SK-N-MC (cell line): ENCODE data around the gene CCL11.

Source experiments
- DNase-seq: peaks from one replicate; pipeline ENCODE4 v3.0.0-alpha.2; 2011; ENCODE audit warnings: low read depth, low spot score
- H3K27ac ChIP-seq: fragments of 200-600 bp; sonication (generic); 2 replicates; pipeline ENCODE4 v1.5.1; 2016; ENCODE audit warnings: mixed run types
- H3K36me3 ChIP-seq: fragments of 200-600 bp; sonication (generic); 2 replicates; pipeline ENCODE4 v1.6.1; 2017; ENCODE audit warnings: antibody characterized with exemption, low read length, mixed read lengths; ENCODE audit not compliant: insufficient read depth
- H3K4me3 ChIP-seq: fragments of 200-600 bp; sonication (generic); 2 replicates; pipeline ENCODE4 v1.5.1; 2016
- H3K9ac ChIP-seq: fragments of 200-600 bp; sonication (generic); 2 replicates; pipeline ENCODE4 v1.8.0; 2017; ENCODE audit warnings: mixed run types, mixed read lengths; ENCODE audit not compliant: insufficient read length
- H3K9me3 ChIP-seq: fragments of 200-600 bp; sonication (generic); 2 replicates; pipeline ENCODE4 v1.6.1; 2017; ENCODE audit warnings: low read depth, mild to moderate bottlenecking, antibody characterized with exemption, low read length, moderate library complexity, mixed read lengths
- EZH2 ChIP-seq: fragments of 200-600 bp; sonication (generic); IDR thresholded peaks from one replicate; pipeline ENCODE4 v1.6.1; 2017; ENCODE audit warnings: antibody characterized with exemption
- FOXP2 ChIP-seq: optimal IDR thresholded peaks from 2 replicates; pipeline ENCODE3; 2011; ENCODE audit warnings: mild to moderate bottlenecking, moderate library complexity; ENCODE audit not compliant: insufficient read depth; ENCODE audit errors: extremely low read length, control extremely low read depth
- POLR2AphosphoS5 ChIP-seq: IDR thresholded peaks from 2 replicates; pipeline ENCODE4 v1.6.1; 2012; ENCODE audit warnings: mild to moderate bottlenecking, low read depth, low read length, borderline replicate concordance

The CCL11 gene

DNA sequence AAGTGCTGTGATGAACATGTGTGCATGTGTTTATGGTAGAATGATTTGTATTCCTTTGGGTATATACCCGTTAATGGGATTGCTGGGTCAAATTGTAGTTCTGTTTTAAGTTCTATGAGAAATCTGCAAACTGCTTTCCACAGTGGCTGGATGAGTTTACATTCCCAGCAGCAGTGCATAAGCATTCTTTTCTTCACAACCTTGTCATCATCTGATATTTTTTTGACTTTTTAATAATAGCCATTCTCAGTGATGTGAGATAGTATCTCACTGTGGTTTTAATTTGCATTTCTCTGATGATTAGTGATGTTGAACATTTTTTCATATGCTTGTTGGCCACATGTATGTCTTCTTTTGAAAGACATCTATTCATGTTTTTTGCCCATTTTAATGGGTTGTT, 52.2 kb downstream of the CCL11 start:
- H3K4me3 ChIP-seq, result no peak overlapping the region
- H3K36me3 ChIP-seq, result no peaks in the 10 kb centered on the region
- H3K27ac ChIP-seq, result no peak overlapping the region
- no peak overlapping the region for H3K9ac ChIP-seq
- TF ChIP-seq FOXP2, result no peak
- TF ChIP-seq POLR2AphosphoS5, result no peak
- TF ChIP-seq EZH2, result no peak
- no peaks in the 10 kb centered on the region for H3K9me3 ChIP-seq
- DNase-seq, result no peak
